Activated T-cell treated with anti-CD3 and anti-CD28 coated beads, Interleukin-2, amount 50 U/mL, for 1 hour (primary cell): ENCODE data around the gene MRPL21.
"Not testable (repeated sequence)": the region's sequence is repeated elsewhere in the genome, so short reads cannot be mapped to it uniquely, and the experiment has no call there.

Experiments
- DNase-seq: peaks from one replicate; pipeline ENCODE4 v3.0.0-alpha.2; 2020

The MRPL21 gene

DNA sequence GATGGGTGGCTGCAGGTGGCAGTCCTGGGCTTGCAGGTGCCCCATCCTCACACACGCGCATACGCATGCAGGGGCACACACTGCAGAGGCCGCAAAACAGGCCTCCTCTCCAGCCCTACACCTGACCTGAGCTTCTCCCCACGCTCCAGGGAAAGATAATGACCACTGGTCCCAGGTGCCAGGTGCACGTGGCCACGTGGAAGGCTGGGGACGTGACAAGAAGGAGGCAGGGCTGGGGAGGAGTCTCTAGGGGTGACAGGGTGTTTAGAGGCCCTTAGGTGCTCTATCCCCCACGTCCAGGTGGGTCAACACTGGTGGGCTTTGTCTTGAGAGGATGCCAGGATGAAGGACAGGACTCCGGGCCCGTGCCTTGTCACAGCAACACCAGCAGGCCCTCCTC lies 38.4 kb downstream of the MRPL21 start:
- DNase-seq, result no peak

- no peak for DNase-seq
Observed at GRCh38 chr11:68863553-68864265, 39.9 kb downstream of the MRPL21 start.

DNA sequence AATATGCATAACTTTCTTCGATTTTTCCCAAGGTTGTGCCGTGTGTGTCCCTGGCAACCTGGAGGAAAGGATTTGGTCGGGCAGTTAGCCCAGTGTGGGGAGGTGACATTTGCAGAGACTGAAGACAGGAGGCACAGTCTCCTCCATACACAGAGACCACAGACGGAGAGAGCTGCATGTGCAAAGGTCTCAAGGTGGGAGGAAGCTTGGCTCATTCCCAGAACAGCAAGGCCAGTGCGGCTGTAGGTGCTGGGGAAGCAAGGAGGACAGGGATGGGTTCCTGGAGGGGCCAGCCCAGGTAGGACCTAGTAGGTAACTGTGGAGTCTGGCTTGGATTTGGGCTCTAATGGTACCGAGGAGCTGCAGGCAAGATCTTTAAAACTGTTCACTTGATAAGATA lies 41.2 kb downstream of the MRPL21 start:
- DNase-seq, result no peak

DNA sequence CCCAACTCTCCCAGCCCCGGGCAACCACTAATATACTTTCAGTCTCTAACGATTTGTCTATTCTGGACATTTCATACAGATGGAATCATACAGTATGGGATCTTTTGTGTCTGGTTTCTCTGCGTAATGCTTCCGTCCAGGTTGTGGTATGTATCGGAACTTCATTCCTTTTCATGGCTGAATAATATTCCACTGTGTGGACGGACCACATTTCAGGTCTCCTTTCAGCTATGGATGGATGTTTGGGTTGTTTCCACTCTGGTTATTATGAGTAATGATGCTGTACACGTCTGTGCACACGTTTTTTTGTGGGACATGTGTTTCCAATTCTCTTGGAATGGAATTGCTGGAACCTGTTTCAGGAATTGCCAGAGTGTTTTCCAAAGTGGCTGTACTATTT lies 44.5 kb downstream of the MRPL21 start:
- no peak for DNase-seq

GRCh38 chr11:68857037-68857586 lies 46.5 kb downstream of the MRPL21 start:
- no peak for DNase-seq

DNA sequence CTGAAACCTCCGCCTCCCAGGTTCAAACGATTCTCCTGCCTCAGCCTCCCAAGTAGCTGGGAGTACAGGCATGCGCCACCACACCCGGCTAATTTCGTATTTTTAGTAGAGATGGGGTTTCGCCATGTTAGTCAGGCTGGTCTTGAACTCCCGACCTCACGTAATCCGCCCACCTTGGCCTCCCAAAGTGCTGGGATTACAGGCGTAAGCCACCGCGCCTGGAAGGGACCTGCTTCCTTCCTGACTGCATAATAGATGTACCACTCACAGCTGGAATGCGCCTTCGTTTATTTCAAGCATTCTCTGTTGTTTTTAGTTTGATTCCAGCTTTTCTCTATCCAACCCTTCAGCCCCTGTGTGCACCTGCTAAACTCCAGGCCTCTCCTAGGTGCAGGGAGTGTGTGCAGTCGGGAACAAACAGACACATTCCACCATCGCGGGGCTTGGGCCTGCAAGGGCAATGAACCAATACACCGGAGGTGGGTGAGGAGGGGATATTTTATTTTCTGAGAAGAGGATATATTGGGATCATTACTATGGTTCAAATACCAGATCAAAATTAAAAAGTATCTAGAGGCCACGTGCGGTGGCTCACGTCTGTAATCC lies 47.1 kb downstream of the MRPL21 start:
- DNase-seq, result not testable (repeated sequence)

- peak; percentile 49 for DNase-seq
Observed at GRCh38 chr11:68855205-68855981, 48.2 kb downstream of the MRPL21 start.

DNA sequence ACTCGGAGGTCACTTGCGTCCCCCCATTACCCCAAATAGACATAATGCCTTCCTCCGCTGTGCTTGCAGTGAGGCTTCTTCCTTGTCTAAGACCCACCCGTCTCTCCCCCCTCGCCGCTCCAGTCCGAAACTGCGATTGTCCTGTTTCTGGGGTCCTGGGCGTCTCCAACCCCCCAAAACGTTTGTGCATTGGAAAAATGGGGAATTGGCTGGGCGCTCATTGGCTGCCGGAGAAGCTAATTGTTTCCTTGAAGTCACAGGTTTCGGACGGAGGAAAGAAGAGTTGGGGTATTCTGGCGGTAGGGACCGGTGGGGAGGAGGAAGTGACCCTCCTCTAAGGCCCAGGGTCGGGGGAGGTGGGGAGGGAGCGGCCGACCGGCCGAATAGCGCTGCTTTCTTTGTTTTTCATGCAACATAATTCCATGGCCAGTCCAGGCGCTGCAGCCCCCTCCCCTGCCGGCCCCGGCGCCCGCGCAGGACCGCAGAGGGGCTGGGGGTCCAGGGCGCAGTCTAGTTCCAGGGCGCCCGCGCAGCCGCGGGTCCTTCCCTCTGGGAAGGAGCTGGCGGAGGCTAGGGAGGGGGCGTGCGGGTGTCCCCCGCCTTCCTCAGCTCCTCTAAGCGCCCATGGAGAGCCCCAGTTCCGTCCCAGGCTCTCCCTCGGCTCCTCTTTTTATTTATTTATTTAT lies 49.2 kb downstream of the MRPL21 start:
- DNase-seq, result no peak

- no peak for DNase-seq
Observed at GRCh38 chr11:68852628-68853027, 51.0 kb downstream of the MRPL21 start.

- DNase-seq, result no peak
Observed at GRCh38 chr11:68848429-68848828, 55.2 kb downstream of the MRPL21 start.

- DNase-seq, result no peak
Observed at GRCh38 chr11:68847395-68847794, 56.2 kb downstream of the MRPL21 start.

DNA sequence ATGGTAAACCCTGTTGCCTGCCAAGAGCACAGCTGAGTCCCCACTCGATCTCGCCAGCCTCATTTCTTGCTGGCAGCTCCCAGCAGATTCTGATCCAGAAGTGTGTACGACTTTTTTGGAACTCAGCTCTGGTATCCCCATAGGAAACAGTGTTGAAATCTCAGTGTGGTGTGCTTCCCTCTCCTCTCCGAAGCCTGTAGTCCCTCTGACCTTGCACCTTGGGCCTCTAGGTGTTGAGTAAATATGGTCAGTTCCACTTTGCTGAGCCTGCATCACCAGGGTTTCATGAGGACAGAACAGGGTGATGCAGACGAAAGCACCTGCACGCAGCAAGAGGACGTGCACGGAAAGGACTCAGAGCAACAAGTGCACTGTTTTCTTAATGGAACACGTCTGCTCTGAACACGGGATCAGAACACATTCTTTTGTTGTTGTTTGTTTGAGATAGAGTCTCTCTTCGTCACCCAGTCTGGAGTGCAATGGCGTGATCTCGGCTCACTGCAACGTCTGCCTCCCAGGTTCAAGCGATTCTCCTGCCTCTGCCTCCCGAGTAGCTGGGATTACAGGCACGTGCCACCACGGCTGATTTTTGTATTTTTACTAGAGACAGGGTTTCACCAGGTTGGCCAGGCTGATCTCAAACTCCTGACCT lies 58.2 kb downstream of the MRPL21 start:
- DNase-seq, result no peak

DNA sequence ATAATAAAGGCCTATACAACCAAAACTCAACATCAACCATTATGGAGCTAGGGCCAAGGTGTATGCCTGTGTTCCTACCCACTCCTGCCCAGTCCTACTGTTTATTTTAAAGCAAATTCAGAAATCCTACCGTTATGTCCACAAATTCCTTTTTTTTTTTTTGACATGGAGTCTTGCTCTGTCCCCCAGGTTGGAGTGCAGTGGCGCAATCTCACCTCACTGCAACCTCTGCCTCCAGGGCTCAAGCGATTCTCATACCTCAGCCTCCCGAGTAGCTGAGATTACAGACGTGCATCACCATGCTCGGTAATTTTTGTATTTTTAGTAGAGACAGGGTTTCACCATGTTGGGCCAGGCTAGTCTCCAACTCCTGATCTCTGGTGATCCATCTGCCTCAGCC lies 58.8 kb downstream of the MRPL21 start:
- DNase-seq, result no peak

DNA sequence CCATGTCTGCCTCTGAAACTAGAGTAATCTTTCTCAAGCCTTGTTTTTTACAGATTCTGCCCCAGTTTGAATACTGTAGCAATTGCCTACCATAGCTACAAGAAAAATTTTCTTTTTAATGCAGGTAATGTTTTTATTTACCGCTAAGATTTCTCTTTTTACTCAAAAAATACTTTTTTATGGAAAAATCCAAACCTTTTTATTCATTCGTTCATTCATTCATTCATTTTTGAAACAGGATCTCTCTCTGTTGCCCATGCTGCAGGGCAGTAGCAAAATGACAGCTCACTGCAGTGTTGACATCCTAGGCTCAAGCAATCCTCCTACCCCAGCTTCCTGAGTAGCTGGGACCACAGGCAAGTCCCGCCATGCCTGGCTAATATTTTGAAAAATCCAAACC lies 59.3 kb downstream of the MRPL21 start:
- no peak for DNase-seq

DNA sequence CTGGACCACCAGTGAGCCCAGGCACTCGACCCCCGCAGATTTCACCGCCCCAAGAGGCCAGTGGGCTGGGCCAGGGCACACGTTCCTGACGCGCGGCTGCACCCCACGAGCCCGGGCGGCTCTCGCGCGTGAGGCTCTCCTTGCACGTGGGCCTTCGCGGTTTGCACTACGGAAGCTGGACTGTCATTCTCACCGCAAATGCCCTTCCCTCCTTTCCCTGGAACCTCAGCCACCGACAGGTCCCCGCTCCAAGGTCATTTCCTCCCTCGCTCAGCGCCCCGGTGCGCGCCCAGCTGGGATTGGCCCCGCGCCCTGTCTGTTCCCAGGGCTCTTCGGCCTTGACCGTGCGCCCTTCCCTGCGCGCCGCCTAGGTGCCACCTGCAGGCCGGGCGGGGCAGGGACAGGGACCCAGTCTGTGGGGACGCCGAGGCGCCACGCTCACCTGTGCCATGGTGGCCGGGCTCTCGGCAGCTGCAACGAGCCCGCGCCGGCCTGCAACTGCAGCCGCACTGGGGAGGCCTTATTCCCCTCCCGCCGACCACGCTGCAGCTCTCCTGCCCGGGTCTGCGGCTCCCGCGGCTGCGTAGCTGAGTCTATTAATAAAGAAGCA lies 59.8 kb downstream of the MRPL21 start:
- peak; percentile 79 for DNase-seq

DNA sequence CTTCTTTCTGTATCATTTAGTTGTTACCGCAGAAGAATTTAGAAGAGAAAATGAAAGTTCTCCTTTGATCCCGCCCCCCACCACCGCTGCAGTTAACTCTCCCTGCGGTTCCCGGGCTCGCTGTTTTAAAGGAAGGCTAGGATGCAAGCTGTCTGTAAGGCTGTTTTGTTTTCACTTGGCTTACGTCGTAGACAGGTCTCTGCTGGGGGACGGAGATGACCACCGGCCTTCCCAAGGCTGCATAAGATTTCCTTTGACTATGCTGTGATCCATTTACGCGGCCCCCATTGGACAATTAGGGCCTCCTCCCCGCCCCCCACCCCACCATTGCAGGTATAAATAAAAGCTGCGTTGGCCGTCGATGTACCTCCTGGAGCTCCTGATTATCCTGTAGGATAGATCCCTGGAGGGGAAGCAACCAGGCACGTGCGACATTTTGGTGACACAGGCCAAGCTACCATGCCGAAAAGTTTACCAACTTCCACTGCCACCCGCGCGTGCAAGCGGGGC lies 60.5 kb downstream of the MRPL21 start:
- DNase-seq, result peak; percentile 50

DNA sequence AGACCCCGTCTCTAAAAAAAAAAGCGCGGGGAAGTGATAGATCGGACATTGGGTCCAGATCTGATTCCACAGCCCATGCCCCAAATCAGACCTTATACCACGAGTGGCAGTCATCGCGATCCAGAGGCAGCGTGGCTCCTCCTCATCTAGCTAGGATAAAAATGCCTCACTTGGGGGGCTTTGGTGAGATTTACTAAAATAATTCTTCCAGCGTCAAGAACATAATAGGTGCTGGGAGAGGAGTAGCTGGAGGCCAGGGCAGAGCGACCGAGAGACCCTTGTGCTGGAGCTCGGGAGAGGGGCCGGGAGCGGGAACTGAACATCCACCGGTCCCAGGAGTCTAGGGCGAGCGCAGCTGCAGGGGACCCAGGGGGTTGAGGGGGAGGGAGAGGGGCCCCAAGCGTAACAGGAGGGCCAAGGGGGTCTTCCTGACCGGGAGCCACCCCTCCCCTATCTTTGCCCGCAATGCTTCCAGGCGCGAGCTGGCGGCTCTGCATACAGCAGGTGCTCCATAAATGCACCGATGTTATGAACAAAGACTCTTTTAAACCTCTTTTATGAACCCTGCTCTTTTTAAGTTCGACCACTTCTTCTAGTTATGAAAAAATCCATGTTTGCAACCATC lies 61.1 kb downstream of the MRPL21 start:
- peak; percentile 23 for DNase-seq

DNA sequence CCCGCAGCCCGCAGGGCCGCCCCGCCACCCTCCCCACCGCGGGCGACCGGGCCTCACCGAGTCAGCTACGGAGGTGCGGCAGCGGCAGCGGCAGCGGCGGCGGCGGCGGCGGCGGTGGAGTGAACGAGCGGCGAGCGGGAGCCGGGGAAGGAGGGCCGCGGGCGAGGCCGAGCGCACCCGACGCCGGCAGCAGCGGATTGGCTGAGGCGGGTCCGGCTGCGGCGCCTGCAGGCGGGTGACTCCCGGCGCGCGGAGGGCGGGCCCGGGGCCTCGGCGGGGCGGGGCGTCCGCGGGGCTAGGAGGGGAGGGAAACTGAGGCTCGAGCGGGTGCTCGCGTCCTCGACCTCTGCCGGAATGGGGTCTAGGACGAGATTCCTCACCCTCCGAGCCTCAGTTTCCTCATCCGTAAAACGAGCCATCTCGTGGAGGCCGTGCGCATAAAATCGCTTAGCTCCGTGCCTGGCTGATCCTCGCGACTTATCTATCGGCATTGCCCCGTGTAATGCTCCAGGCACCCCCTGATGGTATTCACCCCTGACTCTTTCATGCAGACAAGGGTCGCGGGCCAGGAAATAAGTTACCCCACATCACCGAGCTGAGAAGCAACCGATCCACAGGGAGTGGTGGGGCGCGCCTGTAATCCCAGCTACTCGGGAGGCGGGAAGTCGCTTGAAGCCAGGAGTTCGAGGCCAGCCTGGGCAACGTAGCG lies 61.8 kb downstream of the MRPL21 start, which contains the start of gene CPT1A:
Gene CPT1A, minus strand, starts transcription at position 199 of the 709 bp plus-strand sequence. CDS start 26,442 bp downstream, outside the sequence.
- DNase-seq, result peak; percentile 75
